Right renal pelvis (tissue), 4 donors: ENCODE measurements around the gene NT5DC2. TPM values are rescaled to one million over a fixed set of nuclear protein-coding genes. Genes with fewer than 3 reads are reported as not detected.

Source experiments
- DNase-seq, 4 donors: peaks; one replicate each; pipeline ENCODE4 v3.0.0-alpha.2; 2013; ENCODE audit warnings: low read depth in 4 of 4, low spot score in 3 of 4, missing footprints in 1 of 4
- polyA plus RNA-seq, 4 donors: library from polyadenylated mRNA; unstranded; fragments of 120-200 nt; gene quantifications; one replicate each; pipeline ENCODE4 v1.2.1, GENCODE V29; 2013; ENCODE audit not compliant: insufficient read length in 4 of 4

The NT5DC2 gene
- polyA plus RNA-seq, 4 donors: 130 to 160 (median 147) TPM

- DNase-seq: no peak
Measured at GRCh38 chr3:52512727-52513126, 20.9 kb downstream of the NT5DC2 start.

GRCh38 chr3:52512105-52512504 is 21.6 kb downstream of the NT5DC2 start:
- no peak for DNase-seq

- no peak for DNase-seq
Measured at GRCh38 chr3:52511509-52511908, 22.1 kb downstream of the NT5DC2 start.

- no peak for DNase-seq
Measured at GRCh38 chr3:52509753-52510328, 23.8 kb downstream of the NT5DC2 start.

GRCh38 chr3:52507359-52507758 is 26.3 kb downstream of the NT5DC2 start:
- no peak for DNase-seq

- no peak for DNase-seq
Measured at GRCh38 chr3:52506266-52506966, 27.2 kb downstream of the NT5DC2 start.

GRCh38 chr3:52504977-52505376 is 28.7 kb downstream of the NT5DC2 start:
- no peak for DNase-seq

GRCh38 chr3:52503788-52504424 is 29.8 kb downstream of the NT5DC2 start:
- DNase-seq: no peak

GRCh38 chr3:52502808-52503350 is 30.8 kb downstream of the NT5DC2 start:
- no peak for DNase-seq

- no peak for DNase-seq
Measured at GRCh38 chr3:52502001-52502400, 31.7 kb downstream of the NT5DC2 start.

- DNase-seq: no peak
Measured at GRCh38 chr3:52501046-52501445, 32.6 kb downstream of the NT5DC2 start.

GRCh38 chr3:52498137-52499054 is 35.3 kb downstream of the NT5DC2 start:
- DNase-seq: no peak

- DNase-seq: no peak
Measured at GRCh38 chr3:52495777-52496602, 37.7 kb downstream of the NT5DC2 start.

- no peak for DNase-seq
Measured at GRCh38 chr3:52494886-52495495, 38.7 kb downstream of the NT5DC2 start, which contains the start of gene STAB1. Gene STAB1 (plus strand): TSS chr3:52495338. CDS start chr3:52495414, 76 bp downstream.

GRCh38 chr3:52494445-52494844 is 39.2 kb downstream of the NT5DC2 start:
- no peak for DNase-seq

- no peak for DNase-seq
Measured at GRCh38 chr3:52493232-52494017, 40.2 kb downstream of the NT5DC2 start.

- DNase-seq: no peak
Measured at GRCh38 chr3:52492059-52492458, 41.6 kb downstream of the NT5DC2 start.

- no peak for DNase-seq
Measured at GRCh38 chr3:52490939-52491526, 42.6 kb downstream of the NT5DC2 start.
